Caco-2 (cell line): ENCODE data around the gene PIR. TPM values are rescaled to one million over a fixed set of nuclear protein-coding genes. Genes with fewer than 3 reads are reported as not detected.

Source experiments
- BruUV-seq: library from RNA; stranded (reverse); fragments of 400-500 nt; replicated peaks from 2 replicates; lab custom pipeline; 2021; lab: Mats Ljungman, UMichigan
- CTCF ChIA-PET: fragments of 300-600 bp; sonication (Branson Sonifier 250); formaldehyde crosslinking; loops from one replicate; lab custom pipeline; 2022; ENCODE audit warnings: antibody characterized with exemption; lab: Charles Lee
- POLR2A ChIA-PET: fragments of 300-600 bp; sonication (Branson Sonifier 250); formaldehyde crosslinking; loops from one replicate; lab custom pipeline; 2022; ENCODE audit warnings: antibody characterized with exemption; lab: Charles Lee
- DNase-seq, 2 experiments: peaks; one replicate each; pipeline versions ENCODE4 v3.0.0 to v3.0.0-alpha.2; 2020 to 2022
- H3K27me3 ChIP-seq: replicated peaks from 2 replicates; pipeline ENCODE4 v1.6.0; 2011; ENCODE audit warnings: low read length; ENCODE audit not compliant: control insufficient read depth, insufficient read depth
- H3K36me3 ChIP-seq: 2 replicates; pipeline ENCODE4 v1.5.1; 2011; ENCODE audit warnings: low read length; ENCODE audit not compliant: control insufficient read depth, insufficient read depth
- H3K4me1 ChIP-seq: fragments of 250-450 bp; sonication (Bioruptor Pico); 2 replicates; pipeline ENCODE4 v1.5.1; 2020; ENCODE audit warnings: mild to moderate bottlenecking
- H3K4me3 ChIP-seq: 2 replicates; pipeline ENCODE4 v1.5.1; 2011; ENCODE audit warnings: low read depth, mild to moderate bottlenecking, control low read depth, low read length
- H3K9me3 ChIP-seq: fragments of 250-450 bp; sonication (Bioruptor Pico); 2 replicates; pipeline ENCODE4 v1.5.1; 2020; ENCODE audit warnings: mild to moderate bottlenecking, moderate library complexity
- H3K27ac Mint-ChIP-seq: one replicate; pipeline ENCODE4 v1.8.0; 2022; ENCODE audit warnings: mixed read lengths; ENCODE audit not compliant: unreplicated experiment
- H3K27me3 Mint-ChIP-seq: one replicate; pipeline ENCODE4 v1.8.0; 2022; ENCODE audit warnings: mixed read lengths; ENCODE audit not compliant: insufficient read depth, unreplicated experiment
- H3K36me3 Mint-ChIP-seq: one replicate; pipeline ENCODE4 v1.8.0; 2022; ENCODE audit warnings: mild to moderate bottlenecking, mixed read lengths; ENCODE audit not compliant: insufficient read depth, unreplicated experiment
- H3K4me1 Mint-ChIP-seq: one replicate; pipeline ENCODE4 v1.8.0; 2022; ENCODE audit warnings: low read depth, mixed read lengths; ENCODE audit not compliant: unreplicated experiment
- H3K4me3 Mint-ChIP-seq: one replicate; pipeline ENCODE4 v1.8.0; 2022; ENCODE audit warnings: mild to moderate bottlenecking, moderate library complexity, mixed read lengths; ENCODE audit not compliant: unreplicated experiment
- H3K9me3 Mint-ChIP-seq: one replicate; pipeline ENCODE4 v1.8.0; 2022; ENCODE audit warnings: mixed read lengths; ENCODE audit not compliant: unreplicated experiment
- intact Hi-C: fragments of 100-400 bp; cut with micrococcal nuclease; formaldehyde crosslinking; loops from one replicate; pipeline ENCODE4 v1.10.0; 2022; ENCODE audit not compliant: unreplicated experiment
- total RNA-seq: library from RNA; stranded (reverse); gene quantifications from 2 replicates; pipeline ENCODE4 v1.2.3, GENCODE V29; 2022
- TF ChIP-seq, protein P1 (sequence below), 2 experiments: fragments of 200-600 bp in 1 of 2; IDR thresholded peaks; 1 replicate in 1 of 2; 2 replicates in 1 of 2; pipeline versions ENCODE4 v1.5.1 to v1.8.0; 2011 to 2022; ENCODE audit warnings: antibody characterized with exemption in 1 of 2, control low read depth in 1 of 2, inconsistent platforms in 1 of 2, low read depth in 1 of 2, low read length in 1 of 2, mild to moderate bottlenecking in 1 of 2, moderate library complexity in 1 of 2; ENCODE audit not compliant: insufficient read depth in 1 of 2, severe bottlenecking in 1 of 2, unreplicated experiment in 1 of 2

The PIR gene
- total RNA-seq, 1 experiment from 2014 or later = 15.7 TPM

DNA sequence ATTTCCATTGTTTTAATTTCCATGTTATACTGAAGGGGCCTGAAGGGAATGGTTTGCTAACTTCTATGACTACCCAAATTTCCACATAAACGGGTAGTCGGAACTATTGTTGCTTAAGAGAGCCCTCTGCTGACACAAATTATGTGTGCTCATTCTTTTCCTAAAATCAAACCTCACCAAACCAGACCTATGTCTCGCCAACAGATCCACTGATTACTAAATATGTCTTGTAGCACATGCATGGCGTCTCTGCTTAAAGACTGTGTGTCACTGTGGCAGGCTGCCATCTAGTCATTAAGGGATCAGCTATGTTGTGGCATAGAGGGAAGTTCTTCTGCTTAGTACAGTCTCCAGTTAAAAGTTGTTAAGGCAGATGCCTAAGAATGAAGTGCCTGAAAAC lies 25.1 kb downstream of the PIR start:
- no TSS peak for BruUV-seq
- DNase-seq = peak in 1 of 2 experiments; percentile 1
- no peaks in the 10 kb centered on the region for H3K36me3 Mint-ChIP-seq
- H3K27me3 Mint-ChIP-seq = no peaks in the 10 kb centered on the region
- Histone ChIP-seq H3K27me3 (no peaks in the 10 kb centered on the region), H3K36me3 (no peaks in the 10 kb centered on the region), H3K9me3 (no peaks in the 10 kb centered on the region), H3K4me1 (no peaks in the 10 kb centered on the region), H3K4me3 (no peak overlapping the region)
- ChIA-PET CTCF (interaction anchor here (0.8 kb wide), 1 partner anchor 119 kb away, joined by 3 read pairs; no protein-coding TSS in a partner anchor), POLR2A (no interaction called here)
- no peak overlapping the region for H3K27ac Mint-ChIP-seq
- TF ChIP-seq, protein P1, sequence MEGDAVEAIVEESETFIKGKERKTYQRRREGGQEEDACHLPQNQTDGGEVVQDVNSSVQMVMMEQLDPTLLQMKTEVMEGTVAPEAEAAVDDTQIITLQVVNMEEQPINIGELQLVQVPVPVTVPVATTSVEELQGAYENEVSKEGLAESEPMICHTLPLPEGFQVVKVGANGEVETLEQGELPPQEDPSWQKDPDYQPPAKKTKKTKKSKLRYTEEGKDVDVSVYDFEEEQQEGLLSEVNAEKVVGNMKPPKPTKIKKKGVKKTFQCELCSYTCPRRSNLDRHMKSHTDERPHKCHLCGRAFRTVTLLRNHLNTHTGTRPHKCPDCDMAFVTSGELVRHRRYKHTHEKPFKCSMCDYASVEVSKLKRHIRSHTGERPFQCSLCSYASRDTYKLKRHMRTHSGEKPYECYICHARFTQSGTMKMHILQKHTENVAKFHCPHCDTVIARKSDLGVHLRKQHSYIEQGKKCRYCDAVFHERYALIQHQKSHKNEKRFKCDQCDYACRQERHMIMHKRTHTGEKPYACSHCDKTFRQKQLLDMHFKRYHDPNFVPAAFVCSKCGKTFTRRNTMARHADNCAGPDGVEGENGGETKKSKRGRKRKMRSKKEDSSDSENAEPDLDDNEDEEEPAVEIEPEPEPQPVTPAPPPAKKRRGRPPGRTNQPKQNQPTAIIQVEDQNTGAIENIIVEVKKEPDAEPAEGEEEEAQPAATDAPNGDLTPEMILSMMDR (IDR thresholded peaks at IDR 0.05; ENCODE audit: insufficient read depth in 1 of 2, low read depth in 1 of 2, low read length in 1 of 2, severe bottlenecking in 1 of 2, unreplicated experiment in 1 of 2) = peak; percentile 13 to 34
- no peaks in the 10 kb centered on the region for H3K4me1 Mint-ChIP-seq
- H3K9me3 Mint-ChIP-seq = no peaks in the 10 kb centered on the region
- no peak overlapping the region for H3K4me3 Mint-ChIP-seq
- intact Hi-C loops = loop anchor here (1.0 to 10.0 kb wide), 2 partner anchors 83 to 119 kb away; partner anchors contain the start of gene VEGFD

DNA sequence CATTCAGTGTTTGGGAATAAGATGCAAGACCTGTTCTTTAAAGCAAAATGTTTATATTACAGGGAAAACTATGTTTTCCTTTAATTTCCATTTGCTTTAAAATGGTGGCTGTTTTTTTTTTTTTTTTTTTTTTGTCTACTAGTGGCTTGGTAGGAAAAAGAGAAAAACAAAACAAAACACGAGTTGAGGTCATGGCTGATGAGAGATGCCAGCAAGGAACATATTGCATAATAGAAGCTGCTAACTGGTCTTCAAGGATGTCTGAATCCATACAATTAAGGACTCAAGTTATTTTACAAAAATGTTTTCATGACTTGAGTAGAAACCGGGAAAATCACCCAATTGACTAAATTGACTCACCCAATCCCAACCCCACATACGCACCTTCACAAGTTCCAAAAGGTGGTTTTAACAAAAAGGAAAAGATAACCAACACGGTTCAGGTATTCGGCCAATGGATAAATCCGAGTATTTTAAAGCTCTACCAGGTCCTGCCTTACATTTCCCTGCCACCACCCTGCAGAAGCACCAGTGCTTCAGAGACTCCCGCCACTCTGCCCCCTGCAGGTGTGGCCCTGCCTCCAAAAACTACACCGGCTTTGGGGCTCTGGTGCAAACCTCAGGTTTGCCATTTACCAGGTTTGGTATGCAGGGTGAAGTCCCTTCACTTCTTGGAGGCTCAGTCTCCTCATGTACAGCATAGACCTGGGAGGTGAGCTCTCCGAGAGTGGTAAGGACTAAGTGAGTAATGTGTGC lies 27.1 kb downstream of the PIR start:
- Histone ChIP-seq H3K4me3 (no peak overlapping the region), H3K27me3 (no peaks in the 10 kb centered on the region), H3K4me1 (no peaks in the 10 kb centered on the region), H3K36me3 (no peaks in the 10 kb centered on the region), H3K9me3 (no peaks in the 10 kb centered on the region)
- H3K4me3 Mint-ChIP-seq = no peak overlapping the region
- BruUV-seq = no TSS peak
- no peaks in the 10 kb centered on the region for H3K27me3 Mint-ChIP-seq
- DNase-seq = peak in 1 of 2 experiments; percentile 4
- H3K9me3 Mint-ChIP-seq = no peaks in the 10 kb centered on the region
- TF ChIP-seq, protein P1 (IDR thresholded peaks at IDR 0.05; ENCODE audit: insufficient read depth in 1 of 2, low read depth in 1 of 2, low read length in 1 of 2, severe bottlenecking in 1 of 2, unreplicated experiment in 1 of 2) = peak in 1 of 2 experiments; percentile 20
- POLR2A ChIA-PET = no interaction called here
- intact Hi-C loops = loop anchor here (10.0 kb wide), 1 partner anchor 81 kb away; the partner anchor contains the start of gene VEGFD
- no peaks in the 10 kb centered on the region for H3K4me1 Mint-ChIP-seq
- H3K27ac Mint-ChIP-seq = no peak overlapping the region
- H3K36me3 Mint-ChIP-seq = no peaks in the 10 kb centered on the region
- CTCF ChIA-PET = no interaction called here

DNA sequence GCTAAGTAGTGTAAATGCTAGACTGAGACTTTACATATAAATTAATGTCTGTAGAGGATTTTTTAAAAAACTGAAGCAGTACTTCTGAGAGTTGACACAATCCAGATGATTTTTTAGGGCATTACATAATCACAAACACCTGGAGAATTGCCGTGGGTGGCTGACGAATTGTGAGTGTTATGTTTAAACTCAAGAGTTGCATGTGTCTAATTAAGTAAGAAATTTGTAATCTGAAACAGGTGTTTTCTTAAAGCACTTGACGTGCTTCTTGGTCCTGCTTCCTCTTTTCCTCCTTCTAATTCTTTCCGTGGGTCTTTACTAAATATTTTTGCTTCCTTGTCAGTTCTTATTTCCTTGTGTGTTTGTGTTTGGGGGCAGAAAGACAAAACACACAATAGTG lies 27.8 kb downstream of the PIR start:
- H3K27me3 ChIP-seq = no peaks in the 10 kb centered on the region
- H3K4me1 ChIP-seq = no peaks in the 10 kb centered on the region
- no peaks in the 10 kb centered on the region for H3K27me3 Mint-ChIP-seq
- no peaks in the 10 kb centered on the region for H3K36me3 ChIP-seq
- no peak overlapping the region for H3K4me3 Mint-ChIP-seq
- POLR2A ChIA-PET = no interaction called here
- H3K9me3 ChIP-seq = no peaks in the 10 kb centered on the region
- no peaks in the 10 kb centered on the region for H3K36me3 Mint-ChIP-seq
- no TSS peak for BruUV-seq
- H3K4me3 ChIP-seq = no peak overlapping the region
- CTCF ChIA-PET = no interaction called here
- no peaks in the 10 kb centered on the region for H3K9me3 Mint-ChIP-seq
- intact Hi-C loops = loop anchor here (10.0 kb wide), 1 partner anchor 81 kb away; the partner anchor contains the start of gene VEGFD
- no peaks in the 10 kb centered on the region for H3K4me1 Mint-ChIP-seq
- TF ChIP-seq, protein P1 (IDR thresholded peaks at IDR 0.05; ENCODE audit: insufficient read depth in 1 of 2, low read depth in 1 of 2, low read length in 1 of 2, severe bottlenecking in 1 of 2, unreplicated experiment in 1 of 2) = no peak
- no peak for DNase-seq
- H3K27ac Mint-ChIP-seq = no peak overlapping the region
